Femur (tissue), 1 donor: ENCODE measurements around the gene QRSL1.
A peak's percentile ranks its signal among the peaks of the same experiment; 100 is the strongest.
"Not testable (repeated sequence)": the region's sequence is repeated elsewhere in the genome, so short reads cannot be mapped to it uniquely, and the experiment has no call there.

ENCODE experiments used
- DNase-seq: peaks from one replicate; pipeline ENCODE4 v3.0.0-alpha.2; 2017

Gene QRSL1

GRCh38 chr6:106626485-106626884 is 2.9 kb upstream of the QRSL1 start:
- no peak for DNase-seq

DNA sequence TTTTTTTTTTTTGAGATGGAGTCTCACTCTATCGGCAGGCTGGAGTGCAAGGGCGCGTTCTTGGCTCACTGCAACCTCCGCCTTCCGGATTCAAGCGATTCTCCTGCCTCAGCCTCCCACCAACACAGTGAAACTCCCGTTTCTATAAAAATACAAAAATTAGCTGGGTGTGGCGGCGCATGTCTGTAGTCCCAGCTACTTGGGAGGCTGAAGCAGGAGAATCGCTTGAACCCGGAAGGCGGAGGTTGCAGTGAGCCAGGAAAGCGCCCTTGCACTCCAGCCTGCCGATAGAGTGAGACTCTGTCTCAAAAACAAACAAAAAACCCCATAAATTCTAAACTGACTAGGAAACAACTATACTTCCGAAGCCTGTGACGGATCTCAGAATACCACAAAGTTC is 1.6 kb upstream of the QRSL1 start:
- not testable (repeated sequence) for DNase-seq

DNA sequence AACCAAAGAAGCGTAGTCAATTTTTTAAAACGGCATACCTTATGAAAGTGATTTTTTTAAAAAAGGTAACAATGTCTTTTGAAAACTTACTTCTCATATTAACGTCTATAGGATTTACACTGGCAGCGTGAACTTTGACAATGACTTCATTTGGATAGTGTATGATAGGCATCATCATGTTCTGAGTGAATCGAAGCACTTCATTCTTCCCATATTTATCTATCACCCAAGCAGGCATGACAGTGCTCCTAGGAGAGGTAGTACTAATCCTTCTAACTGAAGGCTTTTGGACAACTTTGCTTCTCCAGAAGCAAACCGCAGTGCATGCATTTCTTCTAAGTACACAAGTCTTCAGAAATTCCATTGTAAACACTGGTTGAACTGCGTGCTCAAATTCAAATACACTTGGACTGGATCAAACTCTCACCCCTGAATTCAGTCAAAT is 698 bp upstream of the QRSL1 start:
- DNase-seq: no peak

DNA sequence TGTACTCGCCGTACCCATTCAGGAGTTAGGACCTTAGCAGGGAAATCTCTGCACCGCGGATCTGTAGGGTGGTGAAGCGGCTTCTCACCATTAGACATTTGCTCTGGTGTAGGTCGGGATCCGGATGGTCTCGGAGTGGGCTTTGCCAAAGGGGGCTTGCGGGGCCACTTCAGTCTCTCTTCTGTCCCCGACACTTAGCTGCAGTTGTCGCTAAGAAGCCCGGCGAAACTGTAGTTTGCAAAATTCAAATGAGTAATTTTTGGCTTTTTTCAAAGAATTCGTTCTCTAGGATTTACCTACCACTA is 433 bp downstream of the QRSL1 start:
- DNase-seq: no peak

- DNase-seq: no peak
Observed at GRCh38 chr6:106630366-106630765, 988 bp downstream of the QRSL1 start.

- DNase-seq: no peak
Observed at GRCh38 chr6:106631346-106631745, 2.0 kb downstream of the QRSL1 start.

- no peak for DNase-seq
Observed at GRCh38 chr6:106634565-106634964, 5.2 kb downstream of the QRSL1 start.

DNA sequence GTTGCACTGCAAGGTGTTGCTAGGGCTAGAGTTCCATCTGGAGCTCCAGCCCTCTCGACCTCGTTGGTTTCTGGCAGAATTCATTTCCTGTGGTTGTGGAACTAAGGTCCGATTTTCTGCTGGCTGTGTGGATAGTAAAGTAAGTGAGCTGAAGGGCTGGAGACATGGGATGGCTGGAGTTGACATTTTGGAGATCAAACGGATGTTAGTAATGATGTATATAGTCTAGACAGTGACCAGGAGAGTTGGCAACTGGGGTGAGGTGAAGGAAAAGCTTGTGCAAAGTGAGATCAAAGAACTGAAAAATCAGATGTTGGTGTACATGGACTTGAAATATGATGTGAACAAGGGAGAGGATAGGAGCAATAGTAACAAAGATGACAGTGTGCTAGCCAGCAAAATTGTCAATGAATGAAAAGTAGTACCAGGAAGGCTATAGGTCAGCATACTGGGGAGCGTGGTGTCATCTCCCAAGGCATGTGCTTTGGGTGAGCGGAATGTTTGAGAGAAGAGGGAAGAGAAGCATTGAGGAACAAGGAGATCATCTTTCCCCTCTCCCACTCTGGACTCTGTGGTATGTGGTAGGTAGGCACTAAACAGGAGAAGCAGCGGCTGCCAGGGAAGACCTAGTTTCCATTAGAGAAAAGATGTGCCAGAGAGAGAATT is 7.8 kb downstream of the QRSL1 start:
- DNase-seq: no peak

- no peak for DNase-seq
Observed at GRCh38 chr6:106637717-106638341, 8.5 kb downstream of the QRSL1 start.

GRCh38 chr6:106639812-106640211 is 10.4 kb downstream of the QRSL1 start:
- no peak for DNase-seq

DNA sequence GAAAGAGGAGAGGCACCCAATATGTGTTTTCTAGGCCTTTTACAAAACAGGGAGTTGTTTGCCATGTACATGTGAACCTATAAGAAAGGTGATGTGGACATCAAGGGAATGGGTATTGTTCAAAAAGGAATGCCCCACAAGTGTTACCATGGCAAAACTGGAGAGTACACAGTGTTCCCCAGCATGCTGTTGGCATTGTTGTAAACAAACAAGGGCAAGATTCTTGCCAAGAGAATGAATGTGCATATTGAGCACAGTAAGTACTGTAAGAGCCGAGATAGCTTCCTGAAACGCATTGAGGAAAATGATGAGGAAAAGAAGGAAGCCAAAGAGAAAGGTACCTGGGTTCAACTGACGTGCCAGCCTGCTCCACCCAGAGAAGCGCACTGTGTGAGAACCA is 13.1 kb downstream of the QRSL1 start:
- no peak for DNase-seq

GRCh38 chr6:106643061-106643460 is 13.7 kb downstream of the QRSL1 start:
- DNase-seq: no peak

- DNase-seq: no peak
Observed at GRCh38 chr6:106648651-106649308, 19.4 kb downstream of the QRSL1 start.

DNA sequence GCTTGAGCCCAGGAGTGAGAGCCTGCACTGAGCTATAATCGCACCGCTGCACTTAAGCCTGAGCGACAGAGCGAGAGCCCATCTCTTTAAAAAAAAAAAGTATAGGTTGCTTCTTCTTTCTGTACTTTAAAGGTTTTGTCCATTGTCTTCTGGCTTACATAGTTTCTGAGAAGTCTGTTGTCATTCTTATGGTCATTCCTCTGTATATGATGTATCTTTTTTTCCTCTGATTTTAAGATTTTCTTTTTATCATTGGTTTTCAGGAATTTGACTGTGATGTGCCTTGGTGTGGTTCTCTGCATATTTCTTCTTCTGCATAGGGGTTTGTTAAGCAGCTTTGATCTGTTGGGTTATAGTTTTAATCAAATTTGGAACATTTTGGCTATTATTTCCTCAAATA is 29.1 kb downstream of the QRSL1 start:
- DNase-seq: no peak

DNA sequence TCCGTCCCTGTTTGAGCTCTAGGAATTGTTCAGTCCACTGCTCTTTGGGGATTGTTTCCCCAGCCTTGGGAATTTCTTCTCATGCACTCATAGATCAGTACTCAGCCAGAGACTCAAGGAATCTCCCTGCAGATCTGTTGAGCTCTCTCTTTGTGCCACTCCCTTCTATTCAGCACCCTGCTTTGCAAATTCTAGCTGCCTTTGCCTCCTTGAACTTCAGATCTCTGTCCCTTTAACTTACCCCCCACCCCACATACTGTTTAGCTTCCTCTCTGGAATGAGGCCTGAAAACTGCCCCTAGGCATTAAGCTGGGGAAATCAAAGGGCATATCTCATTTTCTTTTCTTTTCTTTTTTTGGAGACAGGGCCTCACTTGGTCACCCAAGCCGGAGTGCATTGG is 30.5 kb downstream of the QRSL1 start:
- no peak for DNase-seq

DNA sequence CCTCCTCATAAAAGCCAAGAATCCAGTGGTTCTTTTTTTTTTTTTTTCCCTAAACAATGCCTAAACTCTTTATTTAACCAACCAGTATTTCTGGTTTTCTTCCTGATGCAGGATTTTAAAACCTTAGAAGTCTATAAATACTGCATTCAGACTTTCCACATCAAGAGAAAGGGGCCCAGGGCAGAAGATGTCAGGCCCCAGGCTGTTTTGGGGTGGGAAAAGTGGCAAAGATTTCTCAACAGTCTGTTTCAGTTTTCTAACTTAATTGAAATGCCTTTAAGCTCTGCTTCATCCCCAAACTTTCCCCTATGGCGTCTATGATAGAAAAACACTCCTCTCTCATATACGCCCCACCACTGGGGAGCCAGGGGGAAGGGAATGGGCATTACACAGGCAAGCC is 33.1 kb downstream of the QRSL1 start:
- no peak for DNase-seq

DNA sequence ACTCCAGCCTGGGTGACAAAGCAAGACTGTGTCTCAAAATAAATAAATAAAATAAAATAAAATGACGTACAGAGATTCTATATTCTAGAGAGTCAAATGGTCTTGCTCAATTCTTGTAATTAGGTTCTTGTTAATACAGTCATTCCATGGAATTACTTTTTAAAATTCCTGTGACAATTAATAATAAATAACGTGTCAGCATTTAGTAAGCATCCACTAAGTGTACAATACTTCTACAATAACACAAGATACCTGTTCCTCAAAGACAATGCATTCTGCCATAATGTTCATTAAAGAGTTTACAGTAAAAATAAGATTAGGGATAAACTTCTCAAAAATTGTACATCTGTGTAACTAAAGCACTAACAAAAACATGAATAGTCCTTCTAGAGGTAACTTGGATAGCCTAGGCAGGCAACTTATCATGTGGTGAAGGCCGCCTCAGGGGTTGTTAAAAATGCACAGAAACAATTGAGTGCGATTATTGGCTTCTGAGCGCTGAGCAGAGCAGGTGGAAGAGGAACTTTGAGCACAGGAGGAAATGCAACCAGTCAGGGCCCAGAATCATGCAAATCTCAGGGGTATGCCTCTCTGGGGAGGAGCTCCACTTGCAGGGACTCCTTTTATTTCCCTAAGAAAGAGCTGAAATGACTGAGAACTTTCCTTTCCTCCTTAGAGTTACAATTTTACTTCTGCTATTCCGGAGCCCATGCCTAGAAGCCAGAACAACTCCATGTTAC is 37.1 kb downstream of the QRSL1 start:
- DNase-seq: peak; percentile 28

DNA sequence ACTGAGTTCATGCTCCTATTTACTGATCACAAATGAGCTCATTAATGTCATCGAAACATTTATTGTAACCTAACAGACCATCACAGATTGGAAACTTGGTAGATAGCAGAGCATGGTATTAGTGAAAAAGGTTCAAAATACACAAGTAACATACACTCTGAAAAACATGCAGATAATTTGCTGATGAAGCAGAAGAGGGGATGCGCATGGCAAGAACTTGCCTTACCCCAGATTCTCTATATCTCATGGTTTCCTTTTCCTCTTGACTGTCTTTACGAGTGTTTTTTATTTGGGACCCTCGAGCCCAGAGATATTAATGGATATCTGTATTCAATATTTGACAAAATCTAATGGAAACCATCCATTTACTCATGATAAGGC is 37.6 kb downstream of the QRSL1 start:
- no peak for DNase-seq

DNA sequence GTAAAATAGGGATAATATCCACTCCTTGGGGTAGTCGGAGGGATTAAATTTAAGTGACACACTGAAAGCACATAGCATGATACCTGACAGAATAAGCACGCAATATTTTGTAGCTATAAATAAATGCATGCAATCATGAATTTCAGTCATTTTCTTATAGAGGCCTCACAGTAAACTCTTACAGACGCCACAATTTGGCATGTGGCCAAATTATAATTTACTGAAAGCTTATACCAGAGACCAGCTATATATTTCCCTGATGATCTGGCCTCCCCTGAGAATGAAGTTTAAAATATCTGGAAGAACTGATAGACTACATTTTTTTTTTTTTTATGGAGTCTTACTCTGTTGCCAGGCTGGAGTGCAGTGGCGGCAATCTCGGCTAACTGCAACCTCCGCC is 40.9 kb downstream of the QRSL1 start:
- DNase-seq: no peak

DNA sequence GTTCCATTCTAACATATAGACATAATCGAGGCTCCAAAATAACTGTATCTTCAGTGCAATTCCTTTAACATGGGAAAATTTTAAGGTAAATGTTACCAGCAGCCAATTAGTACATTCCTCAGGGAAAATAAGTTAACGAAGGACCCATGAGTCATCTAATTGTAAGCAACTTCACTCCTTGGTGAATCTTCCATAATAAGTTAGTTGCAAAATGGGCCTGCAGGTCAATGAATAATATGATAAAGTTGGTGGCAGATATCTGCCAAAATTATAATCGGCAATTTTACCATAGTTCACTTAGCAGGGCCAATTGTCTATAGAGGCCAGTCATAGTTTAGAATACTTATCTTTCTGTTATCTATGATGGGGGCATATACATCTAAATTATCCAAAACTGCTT is 42.3 kb downstream of the QRSL1 start:
- DNase-seq: no peak

- no peak for DNase-seq
Observed at GRCh38 chr6:106674541-106675229, 45.3 kb downstream of the QRSL1 start.

DNA sequence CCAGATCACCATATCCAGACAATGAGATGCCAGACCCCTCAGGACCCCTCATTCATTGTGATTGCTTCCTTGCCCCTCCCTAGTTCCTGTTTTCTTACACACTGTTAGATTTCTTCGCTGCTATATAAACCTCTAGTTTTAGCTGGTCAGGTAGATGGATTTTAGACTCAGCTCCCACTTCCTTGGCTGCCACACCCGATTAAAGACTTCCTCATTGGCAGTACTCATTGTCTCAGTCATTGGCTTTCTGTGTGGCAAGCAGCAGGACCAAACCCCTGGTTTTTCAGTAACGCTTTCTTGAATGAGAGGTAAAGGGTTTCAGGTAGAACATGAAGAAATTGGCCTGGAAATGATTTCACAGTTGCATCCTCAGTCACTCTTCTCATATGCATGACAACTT is 47.9 kb downstream of the QRSL1 start:
- no peak for DNase-seq

DNA sequence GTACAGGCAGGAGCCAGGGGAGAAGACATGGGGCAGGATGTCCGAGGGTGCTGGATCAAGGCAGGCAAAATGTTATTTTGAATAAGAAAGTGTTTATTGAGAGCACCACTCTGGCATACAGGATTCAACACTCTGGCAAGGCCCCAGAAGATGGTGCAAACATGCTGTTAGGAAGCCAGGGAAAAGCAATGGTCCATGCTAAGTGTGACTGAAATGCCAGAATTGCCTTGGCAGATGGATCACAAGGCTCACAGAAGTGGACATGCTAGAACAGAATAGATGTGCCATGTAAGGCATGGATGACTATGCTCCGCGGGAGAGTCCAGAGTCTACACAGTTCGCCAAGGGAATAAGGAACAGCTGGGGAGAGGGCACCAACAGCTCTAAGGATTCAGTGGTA is 54.6 kb downstream of the QRSL1 start:
- DNase-seq: no peak
